Neutrophil (primary cell): Measurements from ENCODE around the gene PHF11.

Source experiments
- H3K27ac ChIP-seq: fragments of 200-600 bp; sonication (generic); 2 replicates; pipeline ENCODE4 v1.5.1; 2016; ENCODE audit warnings: mild to moderate bottlenecking, moderate library complexity
- H3K27me3 ChIP-seq: fragments of 200-600 bp; sonication (generic); 2 replicates; pipeline ENCODE4 v1.6.0; 2016; ENCODE audit warnings: mild to moderate bottlenecking
- H3K36me3 ChIP-seq: fragments of 200-600 bp; sonication (generic); 2 replicates; pipeline ENCODE4 v1.5.1; 2017
- H3K4me1 ChIP-seq, 2 experiments: fragments of 200-600 bp in 1 of 2; sonication (generic) in 1 of 2; 1 replicate in 1 of 2; 2 replicates in 1 of 2; pipeline versions ENCODE4 v1.5.1 to v1.6.1; 2013 to 2016; ENCODE audit warnings: low read depth in 1 of 2, low read length in 1 of 2, mild to moderate bottlenecking in 1 of 2, moderate library complexity in 1 of 2; ENCODE audit not compliant: control insufficient read depth in 1 of 2, insufficient read depth in 1 of 2
- H3K4me3 ChIP-seq, 2 experiments: fragments of 200-600 bp in 1 of 2; sonication (generic) in 1 of 2; 1 replicate in 1 of 2; 2 replicates in 1 of 2; pipeline ENCODE4 v1.5.1; 2013 to 2016; ENCODE audit warnings: low read depth in 1 of 2, low read length in 1 of 2, mild to moderate bottlenecking in 1 of 2, moderate library complexity in 1 of 2
- H3K9me3 ChIP-seq: fragments of 200-600 bp; sonication (generic); 2 replicates; pipeline ENCODE4 v1.5.1; 2016
- CTCF ChIP-seq: fragments of 200-600 bp; sonication (generic); IDR thresholded peaks from 2 replicates; pipeline ENCODE4 v1.5.1; 2016; ENCODE audit warnings: antibody characterized with exemption

Gene PHF11

GRCh38 chr13:49543656-49544055, 47.9 kb downstream of the PHF11 start:
- H3K4me1 ChIP-seq: peaks cover 0 to 6% of the 10 kb centered on the region in 2 experiments
- no peak for TF ChIP-seq CTCF
- peaks cover 29% of the 10 kb centered on the region for H3K36me3 ChIP-seq

GRCh38 chr13:49545661-49546060, 49.9 kb downstream of the PHF11 start:
- no peak for TF ChIP-seq CTCF
- peaks cover 26% of the 10 kb centered on the region for H3K36me3 ChIP-seq
- no peaks in the 10 kb centered on the region for H3K27me3 ChIP-seq
- H3K4me3 ChIP-seq: no peak overlapping the region
- no peak overlapping the region for H3K27ac ChIP-seq
- no peaks in the 10 kb centered on the region for H3K9me3 ChIP-seq
- peaks cover 0 to 1% of the 10 kb centered on the region in 2 experiments for H3K4me1 ChIP-seq

More at GRCh38 chr13:49543656-49544055, 47.9 kb downstream of the PHF11 start:
- Histone ChIP-seq H3K4me3 (no peak overlapping the region), H3K27ac (no peak overlapping the region), H3K9me3 (no peaks in the 10 kb centered on the region), H3K27me3 (no peaks in the 10 kb centered on the region)

- peaks cover 26% of the 10 kb centered on the region for H3K36me3 ChIP-seq
- H3K9me3 ChIP-seq: no peaks in the 10 kb centered on the region
Observed at GRCh38 chr13:49546561-49546960, 50.8 kb downstream of the PHF11 start.

GRCh38 chr13:49549289-49549688, 53.5 kb downstream of the PHF11 start:
- Histone ChIP-seq H3K4me3 (no peak overlapping the region), H3K4me1 (peaks cover 4 to 8% of the 10 kb centered on the region in 2 experiments), H3K27ac (no peak overlapping the region), H3K36me3 (peaks cover 22% of the 10 kb centered on the region), H3K27me3 (no peaks in the 10 kb centered on the region), H3K9me3 (no peaks in the 10 kb centered on the region)
- no peak for TF ChIP-seq CTCF

More at GRCh38 chr13:49546561-49546960, 50.8 kb downstream of the PHF11 start:
- H3K27ac ChIP-seq: no peak overlapping the region
- peaks cover 4 to 8% of the 10 kb centered on the region in 2 experiments for H3K4me1 ChIP-seq
- H3K27me3 ChIP-seq: no peaks in the 10 kb centered on the region
- TF ChIP-seq CTCF: no peak
- no peak overlapping the region for H3K4me3 ChIP-seq

- H3K4me1 ChIP-seq: peaks cover 4 to 8% of the 10 kb centered on the region in 2 experiments
- no peak overlapping the region for H3K4me3 ChIP-seq
- peaks cover 25% of the 10 kb centered on the region for H3K36me3 ChIP-seq
- no peaks in the 10 kb centered on the region for H3K27me3 ChIP-seq
- TF ChIP-seq CTCF: no peak
- peak overlapping the region; percentile 41 for H3K27ac ChIP-seq
- H3K9me3 ChIP-seq: no peaks in the 10 kb centered on the region
Observed at GRCh38 chr13:49550942-49551644, 55.3 kb downstream of the PHF11 start.
